ENCODE data around the gene ITGB8.

ITGB8 gene

GRCh38 chr7:20307901-20308300 lies 22.8 kb upstream of the ITGB8 start:
- no peak for DNase-seq (ENCODE audit: low read depth in 2 of 2)

DNA sequence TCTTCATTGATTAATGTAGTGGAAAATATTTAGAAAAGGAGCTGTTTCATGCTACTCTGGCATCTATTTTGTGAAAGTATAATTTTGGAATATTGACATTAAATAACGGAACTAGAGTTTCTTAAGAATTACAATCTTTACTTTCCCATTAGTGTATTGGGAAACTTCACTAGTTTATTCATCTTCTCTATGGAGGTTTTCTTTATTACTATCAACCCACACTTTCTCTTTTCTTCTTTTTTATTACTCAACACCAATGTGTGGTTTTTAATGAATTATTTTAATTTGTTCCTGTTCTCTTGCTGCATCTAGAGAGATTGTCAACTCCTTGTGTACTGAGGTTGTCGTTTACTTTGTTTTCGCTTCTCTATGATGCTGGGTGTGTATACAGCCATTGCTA lies 20.4 kb upstream of the ITGB8 start:
- no peak for DNase-seq (ENCODE audit: low read depth in 2 of 2)

DNA sequence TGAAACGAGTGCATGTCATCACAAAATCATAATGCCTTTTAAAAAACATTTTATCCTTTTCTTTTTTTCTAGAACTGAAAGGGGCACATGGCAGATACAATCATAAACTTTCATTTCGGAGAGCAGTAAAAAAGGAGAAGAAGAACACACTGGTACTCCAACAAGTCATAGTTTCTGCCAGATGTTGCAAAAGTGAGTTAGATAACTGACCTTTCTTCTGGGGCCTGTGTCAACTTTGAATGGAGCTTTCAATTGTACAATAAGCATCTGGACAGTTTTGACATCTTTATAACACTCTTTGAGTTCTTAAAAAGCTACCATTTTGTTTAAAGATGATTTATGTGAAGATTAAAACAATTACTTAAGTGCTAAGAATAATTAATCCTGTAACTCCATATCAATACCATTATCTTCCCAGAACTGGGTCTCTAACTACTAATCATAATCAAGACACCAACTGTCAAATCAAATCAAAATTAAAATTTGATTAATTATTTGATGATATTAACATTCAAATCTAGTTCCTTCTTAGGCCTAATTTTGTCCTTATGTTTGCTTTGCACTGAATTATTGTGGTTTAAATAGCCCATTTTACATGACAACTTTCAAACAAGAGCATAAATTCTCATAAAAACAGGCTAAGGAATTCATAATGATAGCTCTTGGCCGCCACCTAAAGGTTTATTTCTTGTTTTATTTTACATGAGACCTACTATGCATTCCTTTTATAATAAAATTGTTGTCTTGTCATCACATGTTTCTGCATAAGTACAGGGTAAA lies 19.5 kb upstream of the ITGB8 start:
- DNase-seq (ENCODE audit: low read depth in 2 of 2) = no peak

DNA sequence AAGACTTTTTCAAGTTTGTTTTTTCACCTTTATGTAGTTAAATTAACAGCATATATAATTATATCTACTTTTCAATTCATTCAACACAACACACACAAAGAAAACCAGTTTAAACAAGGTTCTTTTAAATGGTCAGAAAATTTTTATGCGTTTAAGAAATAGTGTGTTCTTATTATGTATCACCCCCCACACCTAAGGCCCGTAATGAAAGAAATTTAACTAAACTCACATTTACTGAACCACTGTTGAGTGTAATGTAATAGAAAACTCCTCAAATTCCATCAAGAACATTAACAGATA lies 19.0 kb upstream of the ITGB8 start:
- DNase-seq (ENCODE audit: low read depth in 2 of 2) = no peak

DNA sequence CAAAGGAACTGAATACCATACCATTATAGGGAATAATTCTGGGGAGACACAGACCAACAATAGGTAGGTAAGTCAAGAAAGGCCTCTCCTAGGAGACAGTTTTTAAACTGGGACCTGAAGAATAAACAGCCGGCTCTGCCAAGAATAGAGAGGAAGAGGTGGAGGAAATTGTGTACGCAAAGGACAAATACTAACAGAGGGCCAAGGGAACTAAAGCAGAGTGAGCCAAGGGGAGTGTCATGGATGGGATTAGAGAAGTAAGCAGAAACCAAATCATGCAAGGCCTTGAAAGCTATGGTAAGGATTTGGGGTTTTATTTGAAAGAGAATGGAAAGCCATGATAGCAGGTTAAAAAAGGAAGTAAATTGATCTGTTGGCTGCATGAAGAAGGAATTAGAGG lies 18.1 kb upstream of the ITGB8 start:
- no peak for DNase-seq (ENCODE audit: low read depth in 2 of 2)

DNA sequence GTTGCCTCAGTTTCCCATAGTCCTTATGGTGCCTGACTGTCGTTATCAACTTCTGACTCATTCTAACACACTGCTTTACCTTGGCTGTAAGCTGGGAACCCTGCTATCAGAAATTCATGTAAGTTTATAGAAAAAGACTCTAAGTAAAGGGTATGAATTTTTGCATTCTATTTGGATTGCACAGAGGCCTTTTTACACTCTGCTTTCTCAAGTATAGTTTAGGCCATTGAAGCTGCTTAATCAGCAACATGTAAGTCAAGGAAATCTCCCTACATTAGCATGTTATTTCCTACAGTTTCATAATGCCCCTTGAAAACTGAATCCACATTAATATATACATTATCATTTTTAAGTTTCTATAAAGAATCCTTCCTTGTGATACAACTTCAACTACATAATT lies 17.1 kb upstream of the ITGB8 start:
- DNase-seq (ENCODE audit: low read depth in 2 of 2) = no peak

DNA sequence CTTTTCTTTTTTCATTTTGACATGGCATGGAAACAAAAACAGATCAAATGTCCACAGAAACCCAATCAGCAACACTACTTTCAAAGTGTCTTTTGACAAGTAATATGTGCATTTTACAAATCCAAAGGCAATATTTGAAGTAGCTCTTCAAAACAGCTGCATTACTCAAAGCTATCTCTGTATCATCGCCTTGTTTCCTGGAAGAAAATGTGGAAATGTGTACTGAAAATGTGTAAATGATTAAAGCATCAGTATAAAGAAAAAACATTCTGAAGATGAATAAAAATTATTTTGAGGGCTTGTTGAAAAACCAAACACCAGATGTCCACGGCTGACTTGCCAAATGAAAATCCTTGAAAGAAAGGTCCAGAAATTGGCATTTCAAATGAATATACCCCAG lies 16.5 kb upstream of the ITGB8 start:
- DNase-seq (ENCODE audit: low read depth in 2 of 2) = no peak

DNA sequence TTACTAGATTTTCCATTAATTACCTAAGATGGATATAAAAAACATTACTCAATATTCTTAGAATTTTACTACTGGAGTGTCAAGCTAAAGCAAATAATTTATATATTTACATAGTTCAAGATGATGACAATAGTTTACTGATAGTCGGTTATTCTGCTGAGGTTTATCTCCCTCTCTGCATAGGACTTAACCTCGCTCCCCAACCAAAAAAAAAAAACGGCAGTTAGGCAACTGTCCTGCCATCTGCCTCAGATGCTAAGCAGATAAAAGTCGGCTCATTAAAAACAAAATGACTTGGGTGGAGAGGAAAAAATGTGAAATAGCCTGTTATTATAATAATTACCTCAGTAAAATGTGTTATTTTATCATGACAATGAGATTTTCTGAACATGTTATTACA lies 14.0 kb upstream of the ITGB8 start:
- DNase-seq (ENCODE audit: low read depth in 2 of 2) = no peak

GRCh38 chr7:20317413-20317812 lies 13.3 kb upstream of the ITGB8 start:
- DNase-seq (ENCODE audit: low read depth in 2 of 2) = no peak

GRCh38 chr7:20318933-20319332 lies 11.8 kb upstream of the ITGB8 start:
- DNase-seq (ENCODE audit: low read depth in 2 of 2) = no peak

- DNase-seq (ENCODE audit: low read depth in 2 of 2) = no peak
Measured at GRCh38 chr7:20320322-20320721, 10.4 kb upstream of the ITGB8 start.

- no peak for DNase-seq (ENCODE audit: low read depth in 2 of 2)
Measured at GRCh38 chr7:20320786-20321185, 9.9 kb upstream of the ITGB8 start.

- DNase-seq (ENCODE audit: low read depth in 2 of 2) = no peak
Measured at GRCh38 chr7:20323595-20323994, 7.1 kb upstream of the ITGB8 start.

DNA sequence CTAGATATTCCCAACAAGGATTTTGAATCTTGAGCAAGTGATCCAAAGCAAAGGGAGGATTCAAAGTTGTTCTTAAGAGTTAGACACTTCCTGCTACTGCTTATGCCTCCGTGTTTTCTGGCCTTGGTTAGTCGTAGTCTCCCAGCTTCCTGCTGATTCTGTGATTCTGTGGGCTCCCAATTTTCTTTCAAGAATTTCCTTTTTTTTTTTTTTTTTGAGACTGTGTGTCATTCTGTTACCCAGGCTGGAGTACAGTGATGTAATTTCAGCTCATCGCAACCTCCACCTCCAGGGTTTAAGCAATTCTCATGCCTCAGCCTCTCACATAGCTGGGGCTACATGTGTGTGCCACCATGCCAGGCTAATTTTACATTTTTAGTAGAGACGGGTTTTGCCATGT lies 4.4 kb upstream of the ITGB8 start:
- DNase-seq (ENCODE audit: low read depth in 2 of 2) = no peak

- no peak for DNase-seq (ENCODE audit: low read depth in 2 of 2)
Measured at GRCh38 chr7:20327055-20327454, 3.6 kb upstream of the ITGB8 start.

- no peak for DNase-seq (ENCODE audit: low read depth in 2 of 2)
Measured at GRCh38 chr7:20328027-20328426, 2.7 kb upstream of the ITGB8 start.

- no peak for DNase-seq (ENCODE audit: low read depth in 2 of 2)
Measured at GRCh38 chr7:20328692-20329091, 2.0 kb upstream of the ITGB8 start.

DNA sequence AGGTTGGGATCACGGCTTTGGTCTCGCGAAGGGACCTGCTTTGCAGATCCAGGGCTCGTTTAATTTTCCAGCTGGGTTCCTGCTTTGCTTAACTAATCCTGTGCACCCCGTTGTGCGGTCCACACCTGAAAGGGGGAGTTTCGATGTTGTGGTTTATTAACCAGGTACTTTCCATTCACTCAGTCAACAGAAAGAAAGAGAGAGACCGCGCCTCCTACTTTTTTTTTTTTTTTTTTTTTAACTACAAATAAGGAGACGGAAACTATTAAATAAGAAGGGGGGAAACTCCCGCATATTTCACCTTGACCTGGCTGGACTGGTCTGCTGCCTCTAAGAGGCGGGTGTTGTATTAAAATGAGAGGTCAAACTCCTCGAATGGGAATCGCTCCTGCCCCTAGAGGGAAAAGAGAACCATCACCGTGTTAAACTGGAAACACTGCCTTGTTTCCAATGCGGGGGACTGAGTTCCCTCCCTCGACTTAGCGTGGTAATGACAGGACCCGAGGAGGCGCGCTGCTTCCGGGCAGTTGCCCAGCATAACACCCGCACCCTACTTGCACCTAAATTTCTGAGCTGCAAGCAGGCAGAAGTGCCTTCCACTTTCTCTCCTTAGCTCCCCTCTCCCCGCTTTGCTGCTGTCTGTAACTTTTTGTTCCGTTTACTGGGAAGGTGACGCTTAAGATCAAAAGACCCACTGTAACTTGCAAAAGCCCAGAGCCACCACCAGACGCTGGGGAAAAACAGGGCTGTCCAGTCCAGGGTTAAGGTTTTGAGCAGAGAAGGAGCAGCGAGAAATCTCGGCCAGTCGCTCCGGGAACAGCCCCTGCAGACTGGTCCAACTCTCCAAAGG lies 1.1 kb upstream of the ITGB8 start:
- no peak for DNase-seq (ENCODE audit: low read depth in 2 of 2)

DNA sequence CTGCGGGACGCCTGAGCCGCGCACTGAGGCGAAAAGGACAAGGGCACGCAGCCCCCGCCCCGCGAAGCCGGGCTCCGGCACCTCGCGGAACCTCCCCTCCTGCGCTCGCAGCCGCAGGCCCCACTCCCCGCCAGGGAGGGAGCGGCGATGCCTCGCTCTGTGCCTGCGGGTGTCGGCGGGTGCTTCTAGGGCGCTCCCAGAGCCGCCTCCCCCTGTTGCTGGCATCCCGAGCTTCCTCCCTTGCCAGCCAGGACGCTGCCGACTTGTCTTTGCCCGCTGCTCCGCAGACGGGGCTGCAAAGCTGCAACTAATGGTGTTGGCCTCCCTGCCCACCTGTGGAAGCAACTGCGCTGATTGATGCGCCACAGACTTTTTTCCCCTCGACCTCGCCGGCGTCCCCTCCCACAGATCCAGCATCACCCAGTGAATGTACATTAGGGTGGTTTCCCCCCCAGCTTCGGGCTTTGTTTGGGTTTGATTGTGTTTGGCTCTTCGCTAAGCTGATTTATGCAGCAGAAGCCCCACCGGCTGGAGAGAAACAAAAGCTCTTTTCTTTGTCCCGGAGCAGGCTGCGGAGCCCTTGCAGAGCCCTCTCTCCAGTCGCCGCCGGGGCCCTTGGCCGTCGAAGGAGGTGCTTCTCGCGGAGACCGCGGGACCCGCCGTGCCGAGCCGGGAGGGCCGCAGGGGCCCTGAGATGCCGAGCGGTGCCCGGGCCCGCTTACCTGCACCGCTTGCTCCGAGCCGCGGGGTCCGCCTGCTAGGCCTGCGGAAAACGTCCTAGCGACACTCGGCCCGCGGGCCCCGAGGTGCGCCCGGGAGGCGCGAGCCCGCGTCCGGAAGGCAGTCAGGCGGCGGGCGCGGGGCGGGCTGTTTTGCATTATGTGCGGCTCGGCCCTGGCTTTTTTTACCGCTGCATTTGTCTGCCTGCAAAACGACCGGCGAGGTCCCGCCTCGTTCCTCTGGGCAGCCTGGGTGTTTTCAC lies 519 bp downstream of the ITGB8 start:
- DNase-seq (ENCODE audit: low read depth in 2 of 2) = no peak

- DNase-seq (ENCODE audit: low read depth in 2 of 2) = no peak
Measured at GRCh38 chr7:20331910-20332813, 1.5 kb downstream of the ITGB8 start.

DNA sequence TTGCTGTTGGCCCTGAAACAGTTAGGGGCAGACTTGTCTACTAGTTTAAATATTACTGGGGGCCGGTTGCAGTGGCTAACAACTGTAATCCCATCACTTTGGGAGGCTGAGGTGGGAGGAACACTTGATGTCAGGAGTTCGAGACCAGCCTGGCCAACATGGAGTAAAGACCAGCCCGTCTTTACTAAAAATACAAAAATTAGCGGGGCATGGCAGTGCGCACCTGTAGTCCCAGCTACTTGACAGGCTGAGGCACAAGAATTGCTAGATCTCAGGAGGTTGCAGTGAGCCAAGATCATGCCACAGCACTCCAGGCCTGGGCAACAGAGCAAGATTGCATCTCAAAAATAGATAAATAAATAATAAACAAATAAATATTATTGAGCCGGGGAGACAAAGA lies 7.6 kb downstream of the ITGB8 start:
- no peak for DNase-seq (ENCODE audit: low read depth in 2 of 2)
